Neural cell (in vitro differentiated cells): ENCODE data around the gene DNAJC11.

Experiments used
- CTCF ChIP-seq: fragments of 450-650 bp; IDR thresholded peaks from 2 replicates; pipeline ENCODE4 v1.5.1; 2014; ENCODE audit warnings: antibody characterized with exemption, mild to moderate bottlenecking, moderate library complexity; ENCODE audit not compliant: poor library complexity, severe bottlenecking
- EP300 ChIP-seq: fragments of 450-650 bp; conservative IDR thresholded peaks from 2 replicates; pipeline ENCODE4 v1.6.1; 2014; ENCODE audit warnings: antibody characterized with exemption, mild to moderate bottlenecking, moderate library complexity; ENCODE audit not compliant: poor library complexity, severe bottlenecking
- EZH2 ChIP-seq: fragments of 200-600, 300-800 bp; shearing (Covaris generic), sonication (generic); IDR thresholded peaks from 2 replicates; pipeline ENCODE4 v1.6.1; 2014; ENCODE audit warnings: antibody characterized with exemption, low read length, borderline replicate concordance, mild to moderate bottlenecking; ENCODE audit not compliant: insufficient read depth, poor library complexity, severe bottlenecking
- MXI1 ChIP-seq: fragments of 450-650 bp; conservative IDR thresholded peaks from 2 replicates; pipeline ENCODE4 v1.6.1; 2014; ENCODE audit warnings: antibody characterized with exemption, mild to moderate bottlenecking; ENCODE audit not compliant: poor library complexity, severe bottlenecking
- POLR2AphosphoS5 ChIP-seq: IDR thresholded peaks from 2 replicates; pipeline ENCODE4 v1.6.1; 2012
- RAD21 ChIP-seq: fragments of 450-650 bp; conservative IDR thresholded peaks from 2 replicates; pipeline ENCODE4 v1.6.1; 2014; ENCODE audit warnings: antibody characterized with exemption, mild to moderate bottlenecking, moderate library complexity
- REST ChIP-seq: IDR thresholded peaks from 2 replicates; pipeline ENCODE4 v1.6.1; 2012; ENCODE audit warnings: borderline replicate concordance
- SMC3 ChIP-seq: fragments of 450-650 bp; conservative IDR thresholded peaks from 2 replicates; pipeline ENCODE4 v1.6.1; 2014; ENCODE audit warnings: antibody characterized with exemption, mild to moderate bottlenecking, moderate library complexity; ENCODE audit not compliant: poor library complexity
- TAF1 ChIP-seq: IDR thresholded peaks from 2 replicates; pipeline ENCODE4 v1.6.1; 2012; ENCODE audit warnings: low read depth

- no peak for TF ChIP-seq CTCF
- TF ChIP-seq SMC3: no peak
- TF ChIP-seq POLR2AphosphoS5: no peak
- TF ChIP-seq MXI1: no peak
- TF ChIP-seq EZH2: no peak
- TF ChIP-seq TAF1: no peak
- no peak for TF ChIP-seq REST
- TF ChIP-seq RAD21: no peak
- no peak for TF ChIP-seq EP300
These were observed 41.8 kb upstream of the DNAJC11 start for GRCh38 chr1:6743189-6744101.
